ENCODE data around the gene IRF8.

DNA sequence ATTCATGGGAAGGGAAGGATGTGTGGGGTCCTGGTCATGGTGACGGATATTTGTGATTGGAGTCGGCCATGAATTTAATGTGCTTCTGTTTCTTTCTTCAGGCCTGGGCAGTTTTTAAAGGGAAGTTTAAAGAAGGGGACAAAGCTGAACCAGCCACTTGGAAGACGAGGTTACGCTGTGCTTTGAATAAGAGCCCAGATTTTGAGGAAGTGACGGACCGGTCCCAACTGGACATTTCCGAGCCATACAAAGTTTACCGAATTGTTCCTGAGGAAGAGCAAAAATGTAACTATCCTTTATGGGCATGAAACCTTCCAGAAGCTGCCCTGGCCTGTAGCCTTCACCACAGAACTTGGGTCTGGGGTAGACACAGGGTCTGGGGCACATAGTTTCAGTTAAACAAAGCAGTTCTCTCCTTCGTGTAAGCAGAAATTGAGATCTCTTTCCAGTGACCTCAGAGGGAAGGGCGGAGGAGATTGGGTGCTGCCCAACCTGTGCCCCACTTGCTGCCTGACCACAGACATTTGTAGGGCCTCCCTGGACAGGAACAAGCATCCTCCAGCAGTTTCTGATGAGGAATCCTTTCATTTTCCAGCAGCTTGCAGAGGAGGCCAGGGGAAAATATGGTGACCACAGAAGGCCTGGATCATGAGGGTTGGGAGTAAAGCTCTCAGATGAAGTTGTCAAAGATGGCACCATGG lies 10.1 kb downstream of the IRF8 start:
- TF ChIP-seq, protein P1, sequence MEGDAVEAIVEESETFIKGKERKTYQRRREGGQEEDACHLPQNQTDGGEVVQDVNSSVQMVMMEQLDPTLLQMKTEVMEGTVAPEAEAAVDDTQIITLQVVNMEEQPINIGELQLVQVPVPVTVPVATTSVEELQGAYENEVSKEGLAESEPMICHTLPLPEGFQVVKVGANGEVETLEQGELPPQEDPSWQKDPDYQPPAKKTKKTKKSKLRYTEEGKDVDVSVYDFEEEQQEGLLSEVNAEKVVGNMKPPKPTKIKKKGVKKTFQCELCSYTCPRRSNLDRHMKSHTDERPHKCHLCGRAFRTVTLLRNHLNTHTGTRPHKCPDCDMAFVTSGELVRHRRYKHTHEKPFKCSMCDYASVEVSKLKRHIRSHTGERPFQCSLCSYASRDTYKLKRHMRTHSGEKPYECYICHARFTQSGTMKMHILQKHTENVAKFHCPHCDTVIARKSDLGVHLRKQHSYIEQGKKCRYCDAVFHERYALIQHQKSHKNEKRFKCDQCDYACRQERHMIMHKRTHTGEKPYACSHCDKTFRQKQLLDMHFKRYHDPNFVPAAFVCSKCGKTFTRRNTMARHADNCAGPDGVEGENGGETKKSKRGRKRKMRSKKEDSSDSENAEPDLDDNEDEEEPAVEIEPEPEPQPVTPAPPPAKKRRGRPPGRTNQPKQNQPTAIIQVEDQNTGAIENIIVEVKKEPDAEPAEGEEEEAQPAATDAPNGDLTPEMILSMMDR (conservative IDR thresholded peaks at IDR 0.05; ENCODE audit: low read depth, low read length): no peak
- TF ChIP-seq EZH2 (IDR thresholded peaks at IDR 0.05; ENCODE audit: borderline replicate concordance, low read depth, low read length, poor library complexity, severe bottlenecking): no peak

Measured in A673 (cell line).